ENCODE measurements around the gene TMEM9.

The TMEM9 gene

DNA sequence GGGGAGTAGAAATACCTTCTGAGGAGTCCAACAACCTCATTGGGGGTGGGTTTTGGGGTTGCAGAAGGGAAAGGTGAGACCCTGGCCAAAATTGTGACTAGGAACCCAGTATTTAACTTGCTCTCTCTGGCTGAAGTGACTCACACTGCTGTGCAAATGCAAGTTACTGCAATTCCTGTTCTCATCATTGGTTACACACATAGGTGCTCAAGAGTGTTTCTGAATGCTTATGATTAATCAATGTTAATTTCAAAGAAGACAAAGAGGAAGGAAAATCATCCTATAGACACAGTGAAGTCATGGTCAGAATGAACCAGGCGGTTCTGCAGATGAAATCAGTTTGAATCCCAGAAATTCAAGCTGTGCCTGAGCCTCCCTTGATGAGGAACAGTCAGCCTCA lies 30.4 kb downstream of the TMEM9 start:
- no peak for DNase-seq

DNA sequence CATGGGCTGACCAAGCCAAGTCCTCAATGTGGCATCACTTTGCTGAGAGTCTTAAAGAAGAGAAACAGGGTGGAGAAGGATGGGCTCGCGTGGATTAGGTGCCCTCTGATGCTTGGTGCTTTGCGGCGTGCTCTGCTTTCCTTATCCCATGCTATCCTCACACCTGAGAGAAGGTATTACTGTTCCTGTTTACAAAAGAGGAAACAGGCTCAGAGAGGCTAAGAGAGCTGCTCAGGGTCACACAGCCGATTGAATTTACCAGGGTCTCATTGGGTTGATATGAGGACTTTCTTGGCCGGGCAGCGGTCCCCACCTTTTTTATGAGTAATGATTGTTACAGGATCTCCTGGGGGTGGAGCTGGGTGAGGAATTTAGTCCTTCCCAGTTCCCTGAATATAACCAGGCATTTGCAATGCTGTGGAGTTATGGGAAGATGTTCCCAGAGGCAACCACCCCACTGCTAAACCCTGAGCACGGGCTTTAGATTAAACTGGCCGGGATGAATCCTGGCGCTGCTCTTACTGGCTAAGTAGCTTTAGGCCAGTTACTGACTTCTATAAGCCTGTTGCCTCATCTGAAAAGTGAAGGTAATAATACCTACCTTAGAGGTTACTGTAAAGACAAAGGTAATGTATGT lies 31.8 kb downstream of the TMEM9 start:
- H3K27ac Mint-ChIP-seq, result no peak overlapping the region
- no peak overlapping the region for H3K4me3 Mint-ChIP-seq
- H3K9me3 Mint-ChIP-seq, result no peaks in the 10 kb centered on the region
- no peaks in the 10 kb centered on the region for H3K36me3 Mint-ChIP-seq (ENCODE audit: low read depth)
- H3K4me1 Mint-ChIP-seq, result peaks cover 16% of the 10 kb centered on the region
- DNase-seq, result no peak
- peaks cover 62% of the 10 kb centered on the region for H3K27me3 Mint-ChIP-seq (ENCODE audit: low read depth, poor library complexity)
- TF ChIP-seq, protein P1, sequence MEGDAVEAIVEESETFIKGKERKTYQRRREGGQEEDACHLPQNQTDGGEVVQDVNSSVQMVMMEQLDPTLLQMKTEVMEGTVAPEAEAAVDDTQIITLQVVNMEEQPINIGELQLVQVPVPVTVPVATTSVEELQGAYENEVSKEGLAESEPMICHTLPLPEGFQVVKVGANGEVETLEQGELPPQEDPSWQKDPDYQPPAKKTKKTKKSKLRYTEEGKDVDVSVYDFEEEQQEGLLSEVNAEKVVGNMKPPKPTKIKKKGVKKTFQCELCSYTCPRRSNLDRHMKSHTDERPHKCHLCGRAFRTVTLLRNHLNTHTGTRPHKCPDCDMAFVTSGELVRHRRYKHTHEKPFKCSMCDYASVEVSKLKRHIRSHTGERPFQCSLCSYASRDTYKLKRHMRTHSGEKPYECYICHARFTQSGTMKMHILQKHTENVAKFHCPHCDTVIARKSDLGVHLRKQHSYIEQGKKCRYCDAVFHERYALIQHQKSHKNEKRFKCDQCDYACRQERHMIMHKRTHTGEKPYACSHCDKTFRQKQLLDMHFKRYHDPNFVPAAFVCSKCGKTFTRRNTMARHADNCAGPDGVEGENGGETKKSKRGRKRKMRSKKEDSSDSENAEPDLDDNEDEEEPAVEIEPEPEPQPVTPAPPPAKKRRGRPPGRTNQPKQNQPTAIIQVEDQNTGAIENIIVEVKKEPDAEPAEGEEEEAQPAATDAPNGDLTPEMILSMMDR (IDR thresholded peaks at IDR 0.05), result no peak

More for the DNA sequence above, 30.4 kb downstream of the TMEM9 start:
- peaks cover 51% of the 10 kb centered on the region for H3K27me3 Mint-ChIP-seq (ENCODE audit: low read depth, poor library complexity)
- no peak overlapping the region for H3K27ac Mint-ChIP-seq
- H3K4me3 Mint-ChIP-seq, result no peak overlapping the region
- H3K36me3 Mint-ChIP-seq (ENCODE audit: low read depth), result no peaks in the 10 kb centered on the region
- TF ChIP-seq, protein P1 (IDR thresholded peaks at IDR 0.05), result no peak
- H3K9me3 Mint-ChIP-seq, result no peaks in the 10 kb centered on the region
- peaks cover 26% of the 10 kb centered on the region for H3K4me1 Mint-ChIP-seq

DNA sequence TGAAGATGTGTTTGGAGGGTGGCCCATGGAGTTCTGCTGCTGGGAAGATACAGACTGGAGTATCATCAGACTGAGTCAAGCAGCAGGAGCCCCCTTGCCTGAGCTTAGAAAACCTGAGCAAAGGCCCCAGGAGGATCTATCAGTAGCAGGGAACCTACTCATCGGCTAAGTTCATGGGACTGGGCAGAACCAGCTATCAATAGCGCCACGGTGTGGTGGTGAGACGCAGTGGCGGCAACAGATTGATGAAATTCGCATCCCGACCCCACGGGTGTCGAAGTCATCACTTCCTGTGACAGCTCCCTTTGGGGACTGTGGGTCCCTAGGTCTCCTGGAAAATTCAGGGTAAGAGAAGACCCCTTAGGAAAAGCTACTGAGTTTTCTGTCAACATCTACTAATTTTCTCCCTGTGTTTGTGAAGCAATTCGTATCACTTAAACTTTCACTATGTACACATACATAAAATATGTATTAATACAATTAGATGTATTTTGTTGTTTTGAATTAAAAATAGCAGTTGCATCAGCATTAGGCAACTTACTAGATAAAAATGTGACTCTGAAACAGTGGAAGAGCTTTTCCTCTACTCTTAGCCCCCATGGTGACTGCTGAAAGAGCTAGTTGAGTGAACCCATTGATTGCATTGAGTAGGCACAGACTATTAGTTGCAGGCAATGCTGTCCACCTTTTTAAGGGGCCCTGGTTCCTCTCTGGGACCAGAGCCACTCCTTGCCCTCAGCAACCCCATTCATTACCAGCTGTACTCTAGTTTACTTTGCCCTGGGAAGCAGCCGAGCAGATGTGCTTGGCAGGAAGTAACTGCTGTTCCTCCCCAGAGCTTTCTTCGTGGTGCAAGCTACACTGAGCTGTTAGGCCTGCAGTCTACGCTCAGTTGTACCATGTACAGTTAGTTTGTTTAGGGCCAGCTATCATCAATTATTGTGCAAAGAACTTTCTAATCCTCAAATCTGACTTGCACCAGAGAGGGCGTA lies 34.8 kb downstream of the TMEM9 start:
- no peaks in the 10 kb centered on the region for H3K9me3 Mint-ChIP-seq
- no peak overlapping the region for H3K27ac Mint-ChIP-seq
- H3K36me3 Mint-ChIP-seq (ENCODE audit: low read depth), result no peaks in the 10 kb centered on the region
- peaks cover 73% of the 10 kb centered on the region for H3K27me3 Mint-ChIP-seq (ENCODE audit: low read depth, poor library complexity)
- DNase-seq, result peak; percentile 69
- no peaks in the 10 kb centered on the region for H3K4me1 Mint-ChIP-seq
- TF ChIP-seq, protein P1 (IDR thresholded peaks at IDR 0.05), result peak; percentile 74
- H3K4me3 Mint-ChIP-seq, result no peak overlapping the region

DNA sequence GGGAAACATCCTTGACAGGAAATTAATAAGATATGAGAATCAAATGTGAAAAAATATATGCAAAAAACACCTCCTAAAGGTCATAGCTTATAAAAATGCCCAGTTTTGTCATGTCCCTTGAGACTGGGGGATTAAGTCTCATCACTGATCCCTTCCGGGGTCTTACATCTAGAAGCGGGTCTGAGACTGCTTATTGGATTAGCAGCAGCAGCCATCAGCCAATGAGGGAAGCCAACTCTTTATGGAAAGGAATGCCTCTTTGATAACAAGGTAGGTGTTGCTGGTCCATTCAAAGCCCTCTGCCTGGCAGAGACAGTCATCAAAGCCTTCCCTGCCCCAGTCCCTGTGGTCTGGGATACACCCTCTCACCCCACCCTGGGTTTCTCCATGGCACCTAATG lies 38.2 kb downstream of the TMEM9 start:
- H3K27ac Mint-ChIP-seq, result no peak overlapping the region
- H3K9me3 Mint-ChIP-seq, result no peaks in the 10 kb centered on the region
- TF ChIP-seq, protein P1 (IDR thresholded peaks at IDR 0.05), result no peak
- peaks cover 12% of the 10 kb centered on the region for H3K4me1 Mint-ChIP-seq
- H3K4me3 Mint-ChIP-seq, result peak overlapping the region; percentile 35
- no peaks in the 10 kb centered on the region for H3K36me3 Mint-ChIP-seq (ENCODE audit: low read depth)
- no peak for DNase-seq
- H3K27me3 Mint-ChIP-seq (ENCODE audit: low read depth, poor library complexity), result peaks cover 68% of the 10 kb centered on the region

DNA sequence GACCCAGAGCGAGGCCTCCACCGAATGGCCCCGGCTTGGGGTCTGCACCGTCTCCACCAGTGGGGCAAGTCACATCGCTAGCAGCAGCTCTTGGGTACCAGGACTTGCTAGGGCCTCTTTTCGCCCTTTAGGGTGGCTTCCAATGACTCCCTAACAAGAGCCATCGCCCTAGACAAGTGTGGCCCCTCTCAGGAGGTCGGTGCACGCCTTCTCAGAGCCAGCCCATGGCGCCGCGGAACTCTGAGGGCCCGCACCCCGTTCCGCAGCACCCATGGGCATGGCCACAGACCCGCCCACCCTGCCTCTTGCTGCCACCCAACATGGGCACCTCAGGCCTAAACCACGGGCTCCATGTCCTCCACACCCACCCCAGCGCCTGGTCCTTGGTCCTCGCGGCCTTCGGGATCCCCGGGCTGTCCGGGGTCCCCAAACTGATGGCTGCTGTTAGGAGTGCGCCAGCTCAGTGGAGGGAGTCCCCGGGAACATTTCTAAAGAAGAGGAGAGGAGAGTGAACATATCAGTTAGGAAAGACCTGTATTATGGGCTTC lies 38.8 kb downstream of the TMEM9 start:
- DNase-seq, result no peak
- TF ChIP-seq, protein P1 (IDR thresholded peaks at IDR 0.05), result no peak
- peaks cover 74% of the 10 kb centered on the region for H3K27me3 Mint-ChIP-seq (ENCODE audit: low read depth, poor library complexity)
- H3K36me3 Mint-ChIP-seq (ENCODE audit: low read depth), result no peaks in the 10 kb centered on the region
- no peak overlapping the region for H3K27ac Mint-ChIP-seq
- peaks cover 18% of the 10 kb centered on the region for H3K4me1 Mint-ChIP-seq
- peak overlapping the region; percentile 7 for H3K4me3 Mint-ChIP-seq
- H3K9me3 Mint-ChIP-seq, result no peaks in the 10 kb centered on the region
